GOT3 (cell line): Measurements from ENCODE around the gene BMAL1.

Experiments
- DNase-seq: peaks from one replicate; lab custom pipeline; 2025; ENCODE audit warnings: mixed read lengths; lab: John Stamatoyannopoulos, UW

The BMAL1 gene

GRCh38 chr11:13343931-13344717, 66.5 kb downstream of the BMAL1 start:
- no peak for DNase-seq

GRCh38 chr11:13344818-13345217, 67.2 kb downstream of the BMAL1 start:
- DNase-seq, result no peak

GRCh38 chr11:13346470-13346869, 68.9 kb downstream of the BMAL1 start:
- DNase-seq, result no peak

GRCh38 chr11:13347901-13348300, 70.3 kb downstream of the BMAL1 start:
- DNase-seq, result no peak

- no peak for DNase-seq
These were observed 70.7 kb downstream of the BMAL1 start for GRCh38 chr11:13348305-13348704.

- DNase-seq, result no peak
These were observed 71.5 kb downstream of the BMAL1 start for GRCh38 chr11:13349046-13349445.

- no peak for DNase-seq
These were observed 72.0 kb downstream of the BMAL1 start for GRCh38 chr11:13349581-13349980.

- no peak for DNase-seq
These were observed 75.1 kb downstream of the BMAL1 start for GRCh38 chr11:13352711-13353110.

GRCh38 chr11:13354335-13354734, 76.7 kb downstream of the BMAL1 start:
- no peak for DNase-seq

GRCh38 chr11:13355191-13355590, 77.6 kb downstream of the BMAL1 start:
- no peak for DNase-seq

GRCh38 chr11:13357232-13357631, 79.6 kb downstream of the BMAL1 start:
- no peak for DNase-seq

GRCh38 chr11:13358596-13359270, 81.1 kb downstream of the BMAL1 start:
- no peak for DNase-seq

- DNase-seq, result no peak
These were observed 85.1 kb downstream of the BMAL1 start for GRCh38 chr11:13362596-13363109.

GRCh38 chr11:13364388-13364787, 86.8 kb downstream of the BMAL1 start:
- no peak for DNase-seq

- no peak for DNase-seq
These were observed 88.9 kb downstream of the BMAL1 start for GRCh38 chr11:13366266-13367026.

- no peak for DNase-seq
These were observed 89.5 kb downstream of the BMAL1 start for GRCh38 chr11:13367115-13367514.

- no peak for DNase-seq
These were observed 90.5 kb downstream of the BMAL1 start for GRCh38 chr11:13368041-13368446.

- DNase-seq, result no peak
These were observed 95.6 kb downstream of the BMAL1 start for GRCh38 chr11:13373216-13373615.

GRCh38 chr11:13375798-13376197, 98.2 kb downstream of the BMAL1 start:
- no peak for DNase-seq

- no peak for DNase-seq
These were observed 98.8 kb downstream of the BMAL1 start for GRCh38 chr11:13376402-13376801.

GRCh38 chr11:13376838-13377237, 99.2 kb downstream of the BMAL1 start:
- no peak for DNase-seq

GRCh38 chr11:13378316-13378715, 100.7 kb downstream of the BMAL1 start:
- no peak for DNase-seq

GRCh38 chr11:13380731-13381130, 103.1 kb downstream of the BMAL1 start:
- no peak for DNase-seq
